Neutrophil (primary cell): ENCODE results near the gene RIPK4.
A peak's percentile ranks its signal among the peaks of the same experiment; 100 is the strongest.

Experiments used
- H3K27ac ChIP-seq: fragments of 200-600 bp; sonication (generic); 2 replicates; pipeline ENCODE4 v1.5.1; 2016; ENCODE audit warnings: mild to moderate bottlenecking, moderate library complexity
- H3K27me3 ChIP-seq: fragments of 200-600 bp; sonication (generic); 2 replicates; pipeline ENCODE4 v1.6.0; 2016; ENCODE audit warnings: mild to moderate bottlenecking
- H3K36me3 ChIP-seq: fragments of 200-600 bp; sonication (generic); 2 replicates; pipeline ENCODE4 v1.5.1; 2017
- H3K4me1 ChIP-seq, 2 experiments: fragments of 200-600 bp in 1 of 2; sonication (generic) in 1 of 2; 1 replicate in 1 of 2; 2 replicates in 1 of 2; pipeline versions ENCODE4 v1.5.1 to v1.6.1; 2013 to 2016; ENCODE audit warnings: low read depth in 1 of 2, low read length in 1 of 2, mild to moderate bottlenecking in 1 of 2, moderate library complexity in 1 of 2; ENCODE audit not compliant: control insufficient read depth in 1 of 2, insufficient read depth in 1 of 2
- H3K4me3 ChIP-seq, 2 experiments: fragments of 200-600 bp in 1 of 2; sonication (generic) in 1 of 2; 1 replicate in 1 of 2; 2 replicates in 1 of 2; pipeline ENCODE4 v1.5.1; 2013 to 2016; ENCODE audit warnings: low read depth in 1 of 2, low read length in 1 of 2, mild to moderate bottlenecking in 1 of 2, moderate library complexity in 1 of 2
- H3K9me3 ChIP-seq: fragments of 200-600 bp; sonication (generic); 2 replicates; pipeline ENCODE4 v1.5.1; 2016
- CTCF ChIP-seq: fragments of 200-600 bp; sonication (generic); IDR thresholded peaks from 2 replicates; pipeline ENCODE4 v1.5.1; 2016; ENCODE audit warnings: antibody characterized with exemption

RIPK4 gene

GRCh38 chr21:41766883-41767605, at the start of gene RIPK4:
Gene RIPK4, minus strand, starts transcription at chr21:41767052. Its CDS starts 11 bp downstream, at chr21:41767041.
- Histone ChIP-seq H3K4me3 (peak within 1 kb of the TSS; percentile 42 to 61), H3K27me3 (peaks cover 100% of the 10 kb centered on the region), H3K4me1 (peaks cover 36 to 58% of the 10 kb centered on the region in 2 experiments), H3K27ac (no peak within 1 kb of the TSS), H3K9me3 (no peaks in the 10 kb centered on the region), H3K36me3 (no peaks in the 10 kb centered on the region)
- no peak for TF ChIP-seq CTCF

GRCh38 chr21:41815652-41816582, 49.1 kb upstream of the RIPK4 start:
- no peak for TF ChIP-seq CTCF
- H3K27me3 ChIP-seq: no peaks in the 10 kb centered on the region
- peaks cover 11% of the 10 kb centered on the region for H3K36me3 ChIP-seq
- no peaks in the 10 kb centered on the region for H3K9me3 ChIP-seq
- H3K4me3 ChIP-seq: no peak overlapping the region
- H3K27ac ChIP-seq: no peak overlapping the region
- no peaks in the 10 kb centered on the region for H3K4me1 ChIP-seq

GRCh38 chr21:41813226-41813625, 46.4 kb upstream of the RIPK4 start:
- H3K4me3 ChIP-seq: no peak overlapping the region
- no peaks in the 10 kb centered on the region for H3K4me1 ChIP-seq
- no peaks in the 10 kb centered on the region for H3K27me3 ChIP-seq
- no peak for TF ChIP-seq CTCF
- H3K27ac ChIP-seq: no peak overlapping the region
- H3K36me3 ChIP-seq: peaks cover 20% of the 10 kb centered on the region
- no peaks in the 10 kb centered on the region for H3K9me3 ChIP-seq

- no peak overlapping the region for H3K4me3 ChIP-seq
- H3K9me3 ChIP-seq: no peaks in the 10 kb centered on the region
- H3K27me3 ChIP-seq: no peaks in the 10 kb centered on the region
- peaks cover 20% of the 10 kb centered on the region for H3K36me3 ChIP-seq
- TF ChIP-seq CTCF: no peak
- H3K4me1 ChIP-seq: no peaks in the 10 kb centered on the region
- no peak overlapping the region for H3K27ac ChIP-seq
Observed at GRCh38 chr21:41812679-41813078, 45.8 kb upstream of the RIPK4 start.

- H3K4me3 ChIP-seq: no peak overlapping the region
- no peaks in the 10 kb centered on the region for H3K4me1 ChIP-seq
- H3K27me3 ChIP-seq: no peaks in the 10 kb centered on the region
- no peak for TF ChIP-seq CTCF
- H3K27ac ChIP-seq: no peak overlapping the region
- no peaks in the 10 kb centered on the region for H3K9me3 ChIP-seq
- peaks cover 17% of the 10 kb centered on the region for H3K36me3 ChIP-seq
Observed at GRCh38 chr21:41810597-41810932, 43.7 kb upstream of the RIPK4 start.
